ENCODE results near the gene XKR8. TPM values are rescaled to one million over a fixed set of nuclear protein-coding genes. Genes with fewer than 3 reads are reported as not detected.
"Not testable (repeated sequence)": the region's sequence is repeated elsewhere in the genome, so short reads cannot be mapped to it uniquely, and the experiment has no call there.

Gene XKR8
- total and polyA plus RNA-seq, 4 experiments from 2014 or later: 13.1 to 24.7 (median 16.7) TPM

DNA sequence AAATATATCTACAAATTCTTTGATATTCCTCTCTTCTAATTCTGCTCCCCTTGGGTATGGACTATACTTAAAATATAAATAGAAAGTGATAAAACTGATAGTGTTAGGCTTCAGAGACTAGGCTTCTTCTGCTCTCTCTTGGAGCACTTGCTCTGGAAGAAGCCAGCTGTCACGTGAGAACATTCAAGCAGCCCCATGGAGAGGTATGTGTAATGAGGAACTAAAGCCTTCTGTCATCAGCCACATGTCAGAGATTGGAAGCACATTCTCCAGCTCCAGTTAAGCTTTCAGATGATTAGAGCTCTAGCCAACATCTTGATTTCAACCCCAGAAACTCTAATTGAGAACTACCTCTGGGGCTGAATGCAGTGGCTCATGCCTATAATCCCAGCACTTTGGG lies 34.3 kb downstream of the XKR8 start:
- Histone ChIP-seq H3K9me3 (ENCODE audit: control insufficient read depth in 1 of 2, low read length in 2 of 2) (no peaks in the 10 kb centered on the region), H3K4me1 (ENCODE audit: insufficient read depth, low read length) (peaks cover 31% of the 10 kb centered on the region), H3K27ac (ENCODE audit: low read depth, low read length) (peak overlapping the region; percentile 65), H3K4me3 (ENCODE audit: low read length in 2 of 2) (no peak overlapping the region), H3K36me3 (ENCODE audit: insufficient read depth, low read length) (peaks cover 28% of the 10 kb centered on the region), H3K27me3 (ENCODE audit: insufficient read depth, low read length) (no peaks in the 10 kb centered on the region)
- POLR2A ChIA-PET (ENCODE audit: partially characterized antibody): interaction anchor here (0.6 to 3.2 kb wide), 5 partner anchors 94 to 197 kb away, joined by 3 to 13 read pairs (median 5); partner anchors contain the start of genes EYA3 and PPP1R8
- no peaks in the 10 kb centered on the region for H3K27me3 Mint-ChIP-seq
- DNase-seq: no peak
- no peak overlapping the region for H3K4me3 Mint-ChIP-seq
- H3K36me3 Mint-ChIP-seq: peaks cover 35 to 53% of the 10 kb centered on the region in 2 donors
- peak overlapping the region in 6 of 7 donors; percentile 18 to 99 (median 58) for H3K27ac Mint-ChIP-seq
- H3K9me3 Mint-ChIP-seq: no peaks in the 10 kb centered on the region
- peaks cover 24 to 37% (median 31%) of the 10 kb centered on the region in 4 donors for H3K4me1 Mint-ChIP-seq
- intact Hi-C loops (cut with micrococcal nuclease): no loop called here
- CTCF ChIA-PET (ENCODE audit: partially characterized antibody): interaction anchor here (3.2 kb wide), 1 partner anchor 54 kb away, joined by 16 read pairs; no protein-coding TSS in a partner anchor

DNA sequence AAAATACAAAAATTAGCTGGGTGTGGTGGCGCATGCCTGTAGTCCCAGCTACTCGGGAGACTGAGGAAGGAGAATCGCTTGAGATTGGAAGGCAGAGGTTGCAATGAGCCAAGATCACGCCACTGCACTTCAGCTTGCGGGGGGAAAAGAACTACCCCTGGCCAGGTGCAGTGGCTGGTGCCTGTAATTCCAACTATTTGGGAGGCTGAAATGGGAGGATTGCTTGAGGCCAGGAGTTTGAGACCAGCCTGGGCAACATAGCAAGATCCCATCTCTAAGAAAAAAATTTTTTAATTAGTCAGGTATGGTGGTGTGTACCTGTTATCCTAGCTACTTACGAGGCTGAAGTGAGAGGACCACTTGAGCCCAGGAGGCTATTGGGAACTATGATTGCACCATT lies 34.8 kb downstream of the XKR8 start:
- POLR2A ChIA-PET (ENCODE audit: partially characterized antibody); H3K4me3 Mint-ChIP-seq; H3K4me3 ChIP-seq (ENCODE audit: low read length in 2 of 2); H3K27me3 Mint-ChIP-seq; H3K9me3 ChIP-seq (ENCODE audit: control insufficient read depth in 1 of 2, low read length in 2 of 2); H3K9me3 Mint-ChIP-seq; H3K27me3 ChIP-seq (ENCODE audit: insufficient read depth, low read length); H3K27ac ChIP-seq (ENCODE audit: low read depth, low read length); intact Hi-C loops (cut with micrococcal nuclease); DNase-seq: not testable (repeated sequence)
- Histone ChIP-seq H3K36me3 (ENCODE audit: insufficient read depth, low read length) (peaks cover 23% of the 10 kb centered on the region), H3K4me1 (ENCODE audit: insufficient read depth, low read length) (peaks cover 31% of the 10 kb centered on the region)
- Mint-ChIP-seq H3K4me1 (peaks cover 24 to 37% (median 31%) of the 10 kb centered on the region in 4 donors), H3K27ac (peak overlapping the region in 2 of 7 donors; percentile 41 to 65), H3K36me3 (peaks cover 33 to 52% of the 10 kb centered on the region in 2 donors)
- CTCF ChIA-PET (ENCODE audit: partially characterized antibody): interaction anchor here (3.2 kb wide), 1 partner anchor 54 kb away, joined by 16 read pairs; no protein-coding TSS in a partner anchor

DNA sequence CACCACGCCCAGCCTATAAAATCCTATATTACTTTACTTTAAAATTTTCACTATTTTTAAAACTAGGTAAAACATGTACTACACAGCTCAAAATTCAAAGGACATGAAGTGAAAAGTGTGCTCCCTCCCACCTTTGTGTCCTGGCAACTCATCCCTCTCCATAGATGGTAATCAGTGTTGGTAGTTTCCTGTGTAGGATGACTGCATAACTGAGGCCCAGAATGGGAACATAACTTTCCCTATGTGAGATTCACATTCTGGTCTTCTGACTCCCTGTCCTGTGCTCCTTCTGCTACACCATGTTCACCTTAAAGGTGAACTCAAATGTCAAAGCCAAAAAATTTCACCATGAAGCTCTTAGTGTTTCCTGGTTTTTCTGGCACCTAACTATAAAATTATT lies 39.3 kb downstream of the XKR8 start:
- Mint-ChIP-seq H3K9me3 (no peaks in the 10 kb centered on the region), H3K4me1 (peaks cover 1 to 6% (median 3%) of the 10 kb centered on the region in 4 donors), H3K4me3 (no peak overlapping the region), H3K27ac (peak overlapping the region in 1 of 7 donors; percentile 77), H3K27me3 (no peaks in the 10 kb centered on the region), H3K36me3 (peaks cover 34 to 41% of the 10 kb centered on the region in 2 donors)
- H3K27me3 ChIP-seq (ENCODE audit: insufficient read depth, low read length): no peaks in the 10 kb centered on the region
- CTCF ChIA-PET (ENCODE audit: partially characterized antibody): no interaction called here
- H3K27ac ChIP-seq (ENCODE audit: low read depth, low read length): no peak overlapping the region
- H3K36me3 ChIP-seq (ENCODE audit: insufficient read depth, low read length): peaks cover 22% of the 10 kb centered on the region
- no peak overlapping the region for H3K4me3 ChIP-seq (ENCODE audit: low read length in 2 of 2)
- peaks cover 2% of the 10 kb centered on the region for H3K4me1 ChIP-seq (ENCODE audit: insufficient read depth, low read length)
- intact Hi-C loops (cut with micrococcal nuclease): no loop called here
- POLR2A ChIA-PET (ENCODE audit: partially characterized antibody): no interaction called here
- H3K9me3 ChIP-seq (ENCODE audit: control insufficient read depth in 1 of 2, low read length in 2 of 2): no peaks in the 10 kb centered on the region
- no peak for DNase-seq

DNA sequence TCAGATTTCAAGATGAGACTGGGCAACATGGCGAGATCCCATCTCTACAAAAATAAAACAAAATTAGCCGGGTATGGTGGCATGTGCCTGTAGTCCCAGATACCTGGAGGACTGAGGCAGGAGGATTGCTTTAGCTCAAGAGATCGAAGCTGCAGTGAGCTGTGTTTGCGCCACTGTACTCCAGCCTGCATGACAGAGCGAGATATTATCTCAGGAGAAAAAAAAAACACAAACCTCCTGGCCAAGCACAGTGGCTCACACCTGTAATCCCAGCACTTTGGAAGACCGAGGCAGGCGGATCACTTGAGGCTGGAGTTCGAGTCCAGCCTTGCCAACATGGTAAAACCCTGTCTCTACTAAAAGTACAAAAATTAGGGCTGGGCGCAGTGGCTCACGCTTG lies 42.8 kb downstream of the XKR8 start:
- POLR2A ChIA-PET (ENCODE audit: partially characterized antibody): no interaction called here
- Mint-ChIP-seq H3K4me3 (no peak overlapping the region), H3K27ac (no peak overlapping the region), H3K9me3 (no peaks in the 10 kb centered on the region), H3K4me1 (peaks cover 0 to 1% (median 0%) of the 10 kb centered on the region in 4 donors), H3K36me3 (peaks cover 27 to 38% of the 10 kb centered on the region in 2 donors), H3K27me3 (no peaks in the 10 kb centered on the region)
- Histone ChIP-seq H3K27ac (ENCODE audit: low read depth, low read length) (no peak overlapping the region), H3K4me1 (ENCODE audit: insufficient read depth, low read length) (no peaks in the 10 kb centered on the region), H3K27me3 (ENCODE audit: insufficient read depth, low read length) (no peaks in the 10 kb centered on the region), H3K4me3 (ENCODE audit: low read length in 2 of 2) (no peak overlapping the region), H3K9me3 (ENCODE audit: control insufficient read depth in 1 of 2, low read length in 2 of 2) (no peaks in the 10 kb centered on the region), H3K36me3 (ENCODE audit: insufficient read depth, low read length) (peaks cover 16% of the 10 kb centered on the region)
- intact Hi-C loops (cut with micrococcal nuclease): no loop called here
- CTCF ChIA-PET (ENCODE audit: partially characterized antibody): no interaction called here
- no peak for DNase-seq

GRCh38 chr1:28003117-28003516 lies 43.3 kb downstream of the XKR8 start:
- H3K4me3 Mint-ChIP-seq; H3K4me3 ChIP-seq (ENCODE audit: low read length in 2 of 2); H3K9me3 ChIP-seq (ENCODE audit: control insufficient read depth in 1 of 2, low read length in 2 of 2); DNase-seq; H3K27me3 Mint-ChIP-seq; H3K27ac ChIP-seq (ENCODE audit: low read depth, low read length); POLR2A ChIA-PET (ENCODE audit: partially characterized antibody); H3K4me1 ChIP-seq (ENCODE audit: insufficient read depth, low read length); intact Hi-C loops (cut with micrococcal nuclease); H3K27me3 ChIP-seq (ENCODE audit: insufficient read depth, low read length); H3K9me3 Mint-ChIP-seq; CTCF ChIA-PET (ENCODE audit: partially characterized antibody); H3K4me1 Mint-ChIP-seq: not testable (repeated sequence)
- peaks cover 11% of the 10 kb centered on the region for H3K36me3 ChIP-seq (ENCODE audit: insufficient read depth, low read length)
- H3K27ac Mint-ChIP-seq: peak overlapping the region in 1 of 7 donors; percentile 77
- H3K36me3 Mint-ChIP-seq: peaks cover 26 to 33% of the 10 kb centered on the region in 2 donors

- Histone ChIP-seq H3K4me3 (ENCODE audit: low read length in 2 of 2) (no peak overlapping the region), H3K4me1 (ENCODE audit: insufficient read depth, low read length) (no peaks in the 10 kb centered on the region), H3K27me3 (ENCODE audit: insufficient read depth, low read length) (no peaks in the 10 kb centered on the region), H3K9me3 (ENCODE audit: control insufficient read depth in 1 of 2, low read length in 2 of 2) (no peaks in the 10 kb centered on the region), H3K36me3 (ENCODE audit: insufficient read depth, low read length) (peaks cover 18% of the 10 kb centered on the region), H3K27ac (ENCODE audit: low read depth, low read length) (no peak overlapping the region)
- POLR2A ChIA-PET (ENCODE audit: partially characterized antibody): no interaction called here
- peaks cover 36 to 47% of the 10 kb centered on the region in 2 donors for H3K36me3 Mint-ChIP-seq
- no peak overlapping the region for H3K4me3 Mint-ChIP-seq
- no peak for DNase-seq
- CTCF ChIA-PET (ENCODE audit: partially characterized antibody): no interaction called here
- peak overlapping the region in 2 of 7 donors; percentile 6 to 60 for H3K27ac Mint-ChIP-seq
- peaks cover 0 to 2% (median 0%) of the 10 kb centered on the region in 4 donors for H3K4me1 Mint-ChIP-seq
- no peaks in the 10 kb centered on the region for H3K27me3 Mint-ChIP-seq
- intact Hi-C loops (cut with micrococcal nuclease): no loop called here
- no peaks in the 10 kb centered on the region for H3K9me3 Mint-ChIP-seq
Measured at GRCh38 chr1:28010969-28011368, 51.2 kb downstream of the XKR8 start.

Measured in CD4-positive, alpha-beta memory T cell (primary cell).